Spinal cord (tissue), 10 donors: ENCODE measurements around the gene ZNF431. TPM values are rescaled to one million over a fixed set of nuclear protein-coding genes. Genes with fewer than 3 reads are reported as not detected.

Experiments
- DNase-seq, 6 donors: peaks; one replicate each; pipeline versions ENCODE4 v3.0.0 to v3.0.0-alpha.2; 2013 to 2015; ENCODE audit warnings: low spot score in 6 of 6, low read depth in 4 of 6
- H3K27ac ChIP-seq: one replicate; pipeline ENCODE4 v1.5.1; 2013; ENCODE audit warnings: low read depth, low read length, control low read depth
- H3K27me3 ChIP-seq: one replicate; pipeline ENCODE4 v1.6.1; 2013; ENCODE audit warnings: low read length; ENCODE audit not compliant: control insufficient read depth, insufficient read depth
- H3K36me3 ChIP-seq: one replicate; pipeline ENCODE4 v1.6.1; 2013; ENCODE audit warnings: low read length; ENCODE audit not compliant: control insufficient read depth, insufficient read depth
- H3K4me1 ChIP-seq: one replicate; pipeline ENCODE4 v1.6.1; 2013; ENCODE audit warnings: low read length; ENCODE audit not compliant: control insufficient read depth, insufficient read depth
- H3K4me3 ChIP-seq: one replicate; pipeline ENCODE4 v1.5.1; 2013; ENCODE audit warnings: low read depth, low read length, control low read depth
- H3K9me3 ChIP-seq: one replicate; pipeline ENCODE4 v1.6.1; 2013; ENCODE audit warnings: low read length; ENCODE audit not compliant: control insufficient read depth, insufficient read depth
- WGBS: methylation state at CpG from one replicate; pipeline ENCODE4 v1.1.5; 2013; ENCODE audit warnings: missing lambda C conversion rate; ENCODE audit not compliant: insufficient coverage; 5-methylcytosine and 5-hydroxymethylcytosine counted together
- polyA plus RNA-seq, 2 donors: library from polyadenylated mRNA; unstranded; fragments of 120-200 nt; gene quantifications; one replicate each; pipeline ENCODE4 v1.2.1, GENCODE V29; 2013; ENCODE audit not compliant: insufficient read length in 2 of 2
- total RNA-seq, 2 donors: library from RNA; depleted of rRNA in 1 of 2; stranded (reverse); fragments of 120-200 nt in 1 of 2; fragments of >200 nt in 1 of 2; gene quantifications; one replicate each; pipeline versions ENCODE4 v1.2.3 to v1.2.4, GENCODE V29; 2013 to 2014
- donor health status: healthy.

Gene ZNF431
- total and polyA plus RNA-seq, 4 donors = 13.2 to 20.9 (median 16.8) TPM

- DNase-seq = no peak
- Histone ChIP-seq H3K9me3 (peaks cover 3% of the 10 kb centered on the region), H3K36me3 (peaks cover 2% of the 10 kb centered on the region), H3K27me3 (no peaks in the 10 kb centered on the region), H3K4me1 (no peaks in the 10 kb centered on the region), H3K4me3 (no peak overlapping the region), H3K27ac (no peak overlapping the region)
- no CpG with 5 or more reads among the region's 2 CpGs for WGBS
Observed at GRCh38 chr19:21117041-21117907, 24.6 kb upstream of the ZNF431 start.

GRCh38 chr19:21126078-21126477, 15.8 kb upstream of the ZNF431 start:
- Histone ChIP-seq H3K4me3 (no peak overlapping the region), H3K36me3 (no peaks in the 10 kb centered on the region), H3K9me3 (no peaks in the 10 kb centered on the region), H3K4me1 (no peaks in the 10 kb centered on the region), H3K27ac (no peak overlapping the region), H3K27me3 (no peaks in the 10 kb centered on the region)
- no peak for DNase-seq

- Histone ChIP-seq H3K4me3 (no peak overlapping the region), H3K27me3 (no peaks in the 10 kb centered on the region), H3K4me1 (no peaks in the 10 kb centered on the region), H3K27ac (no peak overlapping the region), H3K9me3 (no peaks in the 10 kb centered on the region), H3K36me3 (no peaks in the 10 kb centered on the region)
- no peak for DNase-seq
- no CpG with 5 or more reads among the region's 2 CpGs for WGBS
Observed at GRCh38 chr19:21127001-21127400, 14.8 kb upstream of the ZNF431 start.

GRCh38 chr19:21127898-21128297, 13.9 kb upstream of the ZNF431 start:
- Histone ChIP-seq H3K4me3 (no peak overlapping the region), H3K27me3 (no peaks in the 10 kb centered on the region), H3K9me3 (no peaks in the 10 kb centered on the region), H3K27ac (no peak overlapping the region), H3K4me1 (no peaks in the 10 kb centered on the region), H3K36me3 (no peaks in the 10 kb centered on the region)
- DNase-seq = no peak
- WGBS = 86% methylated on average over 1 of the region's 4 CpGs

- no peak overlapping the region for H3K27ac ChIP-seq
- 69% methylated on average over 4 of the region's 6 CpGs for WGBS
Observed at GRCh38 chr19:21128901-21129698, 12.7 kb upstream of the ZNF431 start.

GRCh38 chr19:21130097-21130775, 11.6 kb upstream of the ZNF431 start:
- Histone ChIP-seq H3K4me1 (no peaks in the 10 kb centered on the region), H3K9me3 (no peaks in the 10 kb centered on the region), H3K27ac (no peak overlapping the region), H3K27me3 (no peaks in the 10 kb centered on the region), H3K36me3 (no peaks in the 10 kb centered on the region), H3K4me3 (no peak overlapping the region)
- DNase-seq = no peak
- WGBS = 67% methylated on average over 3 of the region's 3 CpGs

More at GRCh38 chr19:21128901-21129698, 12.7 kb upstream of the ZNF431 start:
- no peaks in the 10 kb centered on the region for H3K4me1 ChIP-seq
- DNase-seq = no peak
- no peaks in the 10 kb centered on the region for H3K36me3 ChIP-seq
- H3K9me3 ChIP-seq = no peaks in the 10 kb centered on the region
- no peaks in the 10 kb centered on the region for H3K27me3 ChIP-seq
- H3K4me3 ChIP-seq = no peak overlapping the region

GRCh38 chr19:21133633-21134032, 8.2 kb upstream of the ZNF431 start:
- no peaks in the 10 kb centered on the region for H3K36me3 ChIP-seq
- H3K27ac ChIP-seq = no peak overlapping the region
- WGBS = 80% methylated on average over 1 of the region's 1 CpG
- no peak overlapping the region for H3K4me3 ChIP-seq
- H3K4me1 ChIP-seq = no peaks in the 10 kb centered on the region
- no peaks in the 10 kb centered on the region for H3K27me3 ChIP-seq
- H3K9me3 ChIP-seq = no peaks in the 10 kb centered on the region
- no peak for DNase-seq

- WGBS = 92% methylated on average over 1 of the region's 2 CpGs
- Histone ChIP-seq H3K9me3 (no peaks in the 10 kb centered on the region), H3K36me3 (no peaks in the 10 kb centered on the region), H3K4me3 (no peak overlapping the region), H3K27ac (no peak overlapping the region), H3K27me3 (no peaks in the 10 kb centered on the region), H3K4me1 (no peaks in the 10 kb centered on the region)
- DNase-seq = no peak
Observed at GRCh38 chr19:21134934-21135366, 6.9 kb upstream of the ZNF431 start.

GRCh38 chr19:21135433-21135832, 6.4 kb upstream of the ZNF431 start:
- no peaks in the 10 kb centered on the region for H3K9me3 ChIP-seq
- H3K4me3 ChIP-seq = no peak overlapping the region
- no peaks in the 10 kb centered on the region for H3K36me3 ChIP-seq
- H3K4me1 ChIP-seq = no peaks in the 10 kb centered on the region
- no peaks in the 10 kb centered on the region for H3K27me3 ChIP-seq
- no peak for DNase-seq
- no peak overlapping the region for H3K27ac ChIP-seq
- 88% methylated on average over 5 of the region's 8 CpGs for WGBS
